Skin of body (tissue), 2 donors: Measurements from ENCODE around the gene SCRN3. TPM values are rescaled to one million over a fixed set of nuclear protein-coding genes. Genes with fewer than 3 reads are reported as not detected.
"Not testable (repeated sequence)": the region's sequence is repeated elsewhere in the genome, so short reads cannot be mapped to it uniquely, and the experiment has no call there.

ENCODE experiments used
- DNase-seq: peaks from one replicate; lab custom pipeline; 2025; lab: John Stamatoyannopoulos, UW
- total RNA-seq: library from RNA; depleted of rRNA; stranded (reverse); fragments of >200 nt; gene quantifications from one replicate; pipeline ENCODE4 v1.2.3, GENCODE V29; 2014

The SCRN3 gene
- total RNA-seq, 1 donor from 2014 or later, result 18.2 TPM

GRCh38 chr2:174403628-174404027 is 8.1 kb downstream of the SCRN3 start:
- no peak for DNase-seq

GRCh38 chr2:174410039-174410438 is 14.5 kb downstream of the SCRN3 start:
- not testable (repeated sequence) for DNase-seq

- no peak for DNase-seq
Measured at GRCh38 chr2:174412256-174412655, 16.7 kb downstream of the SCRN3 start.

- DNase-seq, result no peak
Measured at GRCh38 chr2:174428214-174428613, 32.7 kb downstream of the SCRN3 start.

- DNase-seq, result no peak
Measured at GRCh38 chr2:174430066-174430465, 34.5 kb downstream of the SCRN3 start.

- DNase-seq, result no peak
Measured at GRCh38 chr2:174431902-174432301, 36.4 kb downstream of the SCRN3 start.

- DNase-seq, result no peak
Measured at GRCh38 chr2:174436351-174436750, 40.8 kb downstream of the SCRN3 start.

GRCh38 chr2:174438146-174438886 is 42.8 kb downstream of the SCRN3 start:
- no peak for DNase-seq

- no peak for DNase-seq
Measured at GRCh38 chr2:174439323-174439722, 43.8 kb downstream of the SCRN3 start.

GRCh38 chr2:174439950-174440349 is 44.4 kb downstream of the SCRN3 start:
- DNase-seq, result no peak

- DNase-seq, result no peak
Measured at GRCh38 chr2:174442546-174443510, 47.3 kb downstream of the SCRN3 start.

GRCh38 chr2:174444761-174445160 is 49.2 kb downstream of the SCRN3 start:
- DNase-seq, result no peak

GRCh38 chr2:174445248-174445647 is 49.7 kb downstream of the SCRN3 start:
- DNase-seq, result no peak

- DNase-seq, result no peak
Measured at GRCh38 chr2:174446531-174446930, 51.0 kb downstream of the SCRN3 start.

- no peak for DNase-seq
Measured at GRCh38 chr2:174449033-174449432, 53.5 kb downstream of the SCRN3 start.

GRCh38 chr2:174450021-174450816 is 54.7 kb downstream of the SCRN3 start:
- no peak for DNase-seq

- no peak for DNase-seq
Measured at GRCh38 chr2:174454566-174454965, 59.0 kb downstream of the SCRN3 start.

GRCh38 chr2:174461221-174461620 is 65.7 kb downstream of the SCRN3 start:
- DNase-seq, result no peak

- no peak for DNase-seq
Measured at GRCh38 chr2:174465327-174465726, 69.8 kb downstream of the SCRN3 start.

- no peak for DNase-seq
Measured at GRCh38 chr2:174473796-174474195, 78.3 kb downstream of the SCRN3 start.

- no peak for DNase-seq
Measured at GRCh38 chr2:174477759-174478158, 82.2 kb downstream of the SCRN3 start.
